H9 (cell line): ENCODE data around the gene UBASH3A. TPM values are rescaled to one million over a fixed set of nuclear protein-coding genes. Genes with fewer than 3 reads are reported as not detected.

Source experiments
- DNase-seq: peaks from one replicate; pipeline ENCODE4 v3.0.0-alpha.2; 2017
- H2AFZ ChIP-seq: one replicate; pipeline ENCODE4 v1.6.1; 2013; ENCODE audit warnings: mild to moderate bottlenecking, low read length, control low read depth, moderate library complexity
- H2AK5ac ChIP-seq: 2 replicates; pipeline ENCODE4 v1.6.1; 2013; ENCODE audit warnings: low read length, control low read depth, mixed read lengths; ENCODE audit not compliant: insufficient read length
- H2BK120ac ChIP-seq: one replicate; pipeline ENCODE4 v1.6.1; 2013; ENCODE audit warnings: low read depth, mild to moderate bottlenecking, low read length, control low read depth, inconsistent platforms; ENCODE audit not compliant: poor library complexity, severe bottlenecking
- H2BK12ac ChIP-seq: 2 replicates; pipeline ENCODE4 v1.6.1; 2013; ENCODE audit warnings: low read length, control low read depth, mixed read lengths, low read depth; ENCODE audit not compliant: insufficient read length
- H2BK15ac ChIP-seq: 2 replicates; pipeline ENCODE4 v1.6.1; 2013; ENCODE audit warnings: low read depth, low read length, control low read depth
- H2BK20ac ChIP-seq: one replicate; pipeline ENCODE4 v1.6.1; 2013; ENCODE audit warnings: low read depth, mild to moderate bottlenecking, low read length, control low read depth, inconsistent platforms; ENCODE audit not compliant: poor library complexity, severe bottlenecking
- H2BK5ac ChIP-seq: 2 replicates; pipeline ENCODE4 v1.6.1; 2013; ENCODE audit warnings: low read length, control low read depth, mixed read lengths; ENCODE audit not compliant: insufficient read length
- H3K14ac ChIP-seq: 2 replicates; pipeline ENCODE4 v1.6.1; 2013; ENCODE audit warnings: low read length, control low read depth; ENCODE audit not compliant: insufficient read depth
- H3K18ac ChIP-seq: 2 replicates; pipeline ENCODE4 v1.6.1; 2013; ENCODE audit warnings: low read depth, mild to moderate bottlenecking, mixed read lengths, low read length, control low read depth; ENCODE audit not compliant: insufficient read length
- H3K23ac ChIP-seq: 2 replicates; pipeline ENCODE4 v1.6.1; 2013; ENCODE audit warnings: low read length, control low read depth, mixed read lengths, low read depth; ENCODE audit not compliant: insufficient read length
- H3K23me2 ChIP-seq: 2 replicates; pipeline ENCODE4 v1.6.1; 2013; ENCODE audit warnings: low read depth, mild to moderate bottlenecking, mixed read lengths, low read length, control low read depth; ENCODE audit not compliant: insufficient read length, poor library complexity, severe bottlenecking
- H3K27ac ChIP-seq: 2 replicates; pipeline ENCODE4 v1.5.1; 2013; ENCODE audit warnings: low read length, control low read depth, mixed read lengths, low read depth; ENCODE audit not compliant: insufficient read length
- H3K27me3 ChIP-seq: 2 replicates; pipeline ENCODE4 v1.6.1; 2013; ENCODE audit warnings: low read length, control low read depth, inconsistent platforms; ENCODE audit not compliant: insufficient read depth
- H3K4ac ChIP-seq: 2 replicates; pipeline ENCODE4 v1.6.1; 2013; ENCODE audit warnings: low read depth, mild to moderate bottlenecking, control low read depth, inconsistent platforms, low read length, moderate library complexity
- H3K4me1 ChIP-seq: 2 replicates; pipeline ENCODE4 v1.6.1; 2013; ENCODE audit warnings: low read length, control low read depth, inconsistent platforms; ENCODE audit not compliant: insufficient read depth
- H3K4me2 ChIP-seq: 2 replicates; pipeline ENCODE4 v1.6.1; 2013; ENCODE audit warnings: low read length, control low read depth, mixed read lengths; ENCODE audit not compliant: insufficient read length, insufficient read depth
- H3K56ac ChIP-seq: 2 replicates; pipeline ENCODE4 v1.6.1; 2013; ENCODE audit warnings: low read depth, mild to moderate bottlenecking, mixed read lengths, low read length, control low read depth; ENCODE audit not compliant: insufficient read length
- H3K79me1 ChIP-seq: 2 replicates; pipeline ENCODE4 v1.6.1; 2013; ENCODE audit warnings: low read depth, mild to moderate bottlenecking, moderate library complexity, low read length, control low read depth, inconsistent platforms; ENCODE audit not compliant: insufficient read depth, poor library complexity, severe bottlenecking
- H3K79me2 ChIP-seq: 2 replicates; pipeline ENCODE4 v1.6.1; 2013; ENCODE audit warnings: low read length, control low read depth, inconsistent platforms; ENCODE audit not compliant: insufficient read depth
- H3K9ac ChIP-seq: 2 replicates; pipeline ENCODE4 v1.6.1; 2013; ENCODE audit warnings: low read length, control low read depth, mixed read lengths; ENCODE audit not compliant: insufficient read length; ENCODE audit errors: extremely low read depth
- H3K9me3 ChIP-seq: one replicate; pipeline ENCODE4 v1.6.1; 2013; ENCODE audit warnings: low read depth, low read length, inconsistent platforms; ENCODE audit not compliant: control insufficient read depth
- H3T11ph ChIP-seq: one replicate; pipeline ENCODE4 v1.6.1; 2013; ENCODE audit warnings: mild to moderate bottlenecking, low read length, control low read depth, inconsistent platforms
- H4K20me1 ChIP-seq: one replicate; pipeline ENCODE4 v1.6.1; 2013; ENCODE audit not compliant: control insufficient read depth, insufficient read length, insufficient read depth
- H4K5ac ChIP-seq: 2 replicates; pipeline ENCODE4 v1.6.1; 2013; ENCODE audit warnings: low read depth, mild to moderate bottlenecking, mixed read lengths, low read length, control low read depth; ENCODE audit not compliant: insufficient read length
- H4K8ac ChIP-seq: replicated peaks from 2 replicates; pipeline ENCODE4 v1.6.1; 2013; ENCODE audit warnings: low read length, control low read depth, mixed read lengths, low read depth; ENCODE audit not compliant: insufficient read length
- H4K91ac ChIP-seq: 2 replicates; pipeline ENCODE4 v1.6.1; 2013; ENCODE audit warnings: low read depth, mild to moderate bottlenecking, moderate library complexity, mixed read lengths, low read length, control low read depth; ENCODE audit not compliant: insufficient read length
- H3K27ac Mint-ChIP-seq, 3 experiments: 2 replicates in 2 of 3; 3 replicates in 1 of 3; pipeline ENCODE4 v1.8.0; 2020 to 2021; ENCODE audit warnings: mixed read lengths in 3 of 3, mild to moderate bottlenecking in 1 of 3, moderate library complexity in 1 of 3
- H3K27me3 Mint-ChIP-seq: 2 replicates; pipeline ENCODE4 v1.8.0; 2021; ENCODE audit warnings: low read depth, mild to moderate bottlenecking, moderate library complexity, mixed read lengths
- H3K36me3 Mint-ChIP-seq, 3 experiments: 2 replicates in 2 of 3; 3 replicates in 1 of 3; pipeline ENCODE4 v1.8.0; 2020 to 2021; ENCODE audit warnings: low read depth in 3 of 3, mixed read lengths in 3 of 3; ENCODE audit not compliant: insufficient read depth in 1 of 3
- H3K4me1 Mint-ChIP-seq, 2 experiments: 2 replicates each; pipeline ENCODE4 v1.8.0; 2020; ENCODE audit warnings: mixed read lengths in 2 of 2
- H3K4me3 Mint-ChIP-seq, 2 experiments: 2 replicates in 1 of 2; 3 replicates in 1 of 2; pipeline ENCODE4 v1.8.0; 2020 to 2021; ENCODE audit warnings: mild to moderate bottlenecking in 2 of 2, mixed read lengths in 2 of 2, moderate library complexity in 1 of 2
- H3K9me3 Mint-ChIP-seq, 2 experiments: 2 replicates in 1 of 2; 3 replicates in 1 of 2; pipeline ENCODE4 v1.8.0; 2020; ENCODE audit warnings: mild to moderate bottlenecking in 2 of 2, mixed read lengths in 2 of 2, moderate library complexity in 1 of 2
- WGBS: extraction: QIAGEN DNeasy Blood & Tissue Kit; methylation state at CpG from one replicate; pipeline ENCODE4 v1.1.7; 2013; ENCODE audit warnings: missing lambda C conversion rate, low lambda C conversion rate, mixed read lengths; ENCODE audit not compliant: insufficient read length; ENCODE audit errors: extremely low coverage; 5-methylcytosine and 5-hydroxymethylcytosine counted together
- total RNA-seq: library from RNA; stranded (reverse); gene quantifications from 2 replicates; pipeline ENCODE4 v1.2.1, GENCODE V29; 2021
- TF ChIP-seq, protein P1 (sequence below): fragments of 200-600 bp; sonication (generic); conservative IDR thresholded peaks from 3 replicates; pipeline ENCODE4 v1.8.0; 2021; ENCODE audit warnings: antibody characterized with exemption, mild to moderate bottlenecking

UBASH3A gene
- total RNA-seq, 1 experiment from 2014 or later, result not detected

DNA sequence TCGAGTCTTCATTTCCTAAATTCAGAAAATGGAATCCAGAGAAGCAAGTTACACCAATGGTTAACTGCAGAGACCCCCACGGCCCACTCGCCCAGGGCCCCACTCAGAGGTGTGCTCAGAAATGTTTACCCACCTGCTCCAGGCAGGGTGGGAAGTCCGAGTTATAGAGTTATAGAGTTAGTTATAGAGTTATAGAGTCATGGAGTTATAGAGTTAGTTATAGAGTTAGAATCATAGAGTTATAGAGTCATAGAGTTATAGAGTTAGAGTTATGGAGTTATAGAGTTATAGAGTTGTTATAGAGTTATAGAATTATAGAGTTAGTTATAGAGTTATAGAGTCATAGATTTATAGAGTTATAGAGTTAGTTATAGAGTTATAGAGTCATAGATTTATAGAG, 31.7 kb downstream of the UBASH3A start:
- Histone ChIP-seq H3K79me1 (no peaks in the 10 kb centered on the region), H3K23ac (no peak overlapping the region), H2BK20ac (no peak overlapping the region), H4K5ac (no peak overlapping the region), H3T11ph (no peak overlapping the region), H3K4ac (no peak overlapping the region), H3K27me3 (no peaks in the 10 kb centered on the region), H2BK15ac (no peak overlapping the region), H2AFZ (no peak overlapping the region), H4K8ac (no peak overlapping the region), H3K27ac (no peak overlapping the region), H3K14ac (no peak overlapping the region), H3K4me1 (no peaks in the 10 kb centered on the region), H3K18ac (no peak overlapping the region), H4K91ac (no peak overlapping the region), H3K23me2 (no peaks in the 10 kb centered on the region), H4K20me1 (peaks cover 3% of the 10 kb centered on the region), H2BK5ac (no peak overlapping the region), H2BK120ac (no peak overlapping the region), H3K4me2 (no peak overlapping the region), H3K56ac (no peak overlapping the region), H3K9me3 (no peaks in the 10 kb centered on the region), H2AK5ac (no peak overlapping the region), H3K9ac (no peak overlapping the region), H3K79me2 (no peaks in the 10 kb centered on the region), H2BK12ac (no peak overlapping the region)
- Mint-ChIP-seq H3K4me1 (no peaks in the 10 kb centered on the region), H3K9me3 (peaks cover 14 to 24% of the 10 kb centered on the region in 2 experiments), H3K36me3 (no peaks in the 10 kb centered on the region), H3K4me3 (no peak overlapping the region), H3K27ac (no peak overlapping the region), H3K27me3 (peaks cover 51% of the 10 kb centered on the region)
- DNase-seq, result no peak
- TF ChIP-seq, protein P1, sequence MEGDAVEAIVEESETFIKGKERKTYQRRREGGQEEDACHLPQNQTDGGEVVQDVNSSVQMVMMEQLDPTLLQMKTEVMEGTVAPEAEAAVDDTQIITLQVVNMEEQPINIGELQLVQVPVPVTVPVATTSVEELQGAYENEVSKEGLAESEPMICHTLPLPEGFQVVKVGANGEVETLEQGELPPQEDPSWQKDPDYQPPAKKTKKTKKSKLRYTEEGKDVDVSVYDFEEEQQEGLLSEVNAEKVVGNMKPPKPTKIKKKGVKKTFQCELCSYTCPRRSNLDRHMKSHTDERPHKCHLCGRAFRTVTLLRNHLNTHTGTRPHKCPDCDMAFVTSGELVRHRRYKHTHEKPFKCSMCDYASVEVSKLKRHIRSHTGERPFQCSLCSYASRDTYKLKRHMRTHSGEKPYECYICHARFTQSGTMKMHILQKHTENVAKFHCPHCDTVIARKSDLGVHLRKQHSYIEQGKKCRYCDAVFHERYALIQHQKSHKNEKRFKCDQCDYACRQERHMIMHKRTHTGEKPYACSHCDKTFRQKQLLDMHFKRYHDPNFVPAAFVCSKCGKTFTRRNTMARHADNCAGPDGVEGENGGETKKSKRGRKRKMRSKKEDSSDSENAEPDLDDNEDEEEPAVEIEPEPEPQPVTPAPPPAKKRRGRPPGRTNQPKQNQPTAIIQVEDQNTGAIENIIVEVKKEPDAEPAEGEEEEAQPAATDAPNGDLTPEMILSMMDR, result no peak
- WGBS, result no CpG with 5 or more reads among the region's 4 CpGs
